H1 (cell line): ENCODE data around the gene SHMT2. TPM values are rescaled to one million over a fixed set of nuclear protein-coding genes. Genes with fewer than 3 reads are reported as not detected.

Experiments used
- CTCF ChIA-PET: fragments of 300-600 bp; sonication (Branson Sonifier 250); formaldehyde crosslinking; loops from one replicate; lab custom pipeline; 2021; ENCODE audit not compliant: partially characterized antibody; lab: Charles Lee
- POLR2A ChIA-PET: fragments of 300-600 bp; sonication (Branson Sonifier 250); formaldehyde crosslinking; loops from one replicate; lab custom pipeline; 2021; ENCODE audit warnings: inconsistent platforms; ENCODE audit not compliant: partially characterized antibody; lab: Charles Lee
- DNase-seq, 2 experiments: peaks; one replicate each; pipeline versions ENCODE4 v3.0.0 to v3.0.0-alpha.2; 2010 to 2022; ENCODE audit warnings: low spot score in 2 of 2, low read depth in 1 of 2, mixed read lengths in 1 of 2
- FAIRE-seq: peaks from 2 replicates; lab custom pipeline; 2011; peaks lifted over from hg19 to GRCh38; lab: Jason Lieb, UNC
- H2AFZ ChIP-seq: 2 replicates; pipeline ENCODE4 v1.8.1; 2012; ENCODE audit warnings: low read length, inconsistent platforms
- H2AK5ac ChIP-seq: 2 replicates; pipeline ENCODE4 v1.6.1; 2013; ENCODE audit warnings: low read depth, low read length
- H2BK120ac ChIP-seq: replicated peaks from 2 replicates; pipeline ENCODE3; 2013; ENCODE audit warnings: low read depth, low read length, inconsistent platforms
- H2BK12ac ChIP-seq: 2 replicates; pipeline ENCODE4 v1.6.1; 2013; ENCODE audit warnings: low read depth, low read length
- H2BK15ac ChIP-seq: 2 replicates; pipeline ENCODE4 v1.6.1; 2013; ENCODE audit warnings: low read length
- H2BK20ac ChIP-seq: 2 replicates; pipeline ENCODE4 v1.6.1; 2013; ENCODE audit warnings: low read length
- H2BK5ac ChIP-seq: 2 replicates; pipeline ENCODE4 v1.6.1; 2013; ENCODE audit warnings: low read depth, low read length
- H3K14ac ChIP-seq: 2 replicates; pipeline ENCODE4 v1.6.1; 2013; ENCODE audit warnings: inconsistent platforms; ENCODE audit not compliant: insufficient read length
- H3K18ac ChIP-seq: 2 replicates; pipeline ENCODE4 v1.6.1; 2013; ENCODE audit warnings: low read length; ENCODE audit errors: extremely low read depth
- H3K23ac ChIP-seq: 2 replicates; pipeline ENCODE4 v1.6.1; 2013; ENCODE audit warnings: inconsistent platforms; ENCODE audit not compliant: insufficient read length
- H3K23me2 ChIP-seq: 2 replicates; pipeline ENCODE4 v1.6.1; 2013; ENCODE audit warnings: low read depth, low read length
- H3K27ac ChIP-seq: 2 replicates; pipeline ENCODE4 v1.6.1; 2011; ENCODE audit warnings: low read depth, low read length, inconsistent platforms
- H3K27me3 ChIP-seq, 4 experiments: replicated peaks in 1 of 4; 1 replicate in 1 of 4; 2 replicates in 3 of 4; pipeline versions ENCODE4 v1.6.1 to v1.8.1; 2011 to 2013; ENCODE audit warnings: low read length in 3 of 4, mild to moderate bottlenecking in 3 of 4, inconsistent platforms in 2 of 4, mixed read lengths in 2 of 4, moderate library complexity in 1 of 4; ENCODE audit not compliant: control insufficient read depth in 3 of 4, insufficient read depth in 3 of 4; ENCODE audit errors: extremely low read depth in 1 of 4
- H3K36me3 ChIP-seq, 4 experiments: 2 replicates each; pipeline versions ENCODE4 v1.6.1 to v1.8.1; 2011 to 2013; ENCODE audit warnings: mild to moderate bottlenecking in 4 of 4, low read length in 3 of 4, moderate library complexity in 2 of 4, control low read depth in 1 of 4, inconsistent platforms in 1 of 4; ENCODE audit not compliant: insufficient read depth in 4 of 4, control insufficient read depth in 2 of 4
- H3K4ac ChIP-seq: replicated peaks from 2 replicates; pipeline ENCODE3; 2013; ENCODE audit warnings: low read length, low read depth, mixed read lengths, inconsistent platforms; ENCODE audit not compliant: insufficient read length
- H3K4me1 ChIP-seq, 4 experiments: replicated peaks in 1 of 4; 1 replicate in 1 of 4; 2 replicates in 3 of 4; pipeline versions ENCODE4 v1.6.1 to v1.8.1; 2011 to 2013; ENCODE audit warnings: low read length in 3 of 4, inconsistent platforms in 2 of 4, mixed read lengths in 1 of 4; ENCODE audit not compliant: insufficient read depth in 4 of 4, control insufficient read depth in 3 of 4
- H3K4me2 ChIP-seq, 2 experiments: 2 replicates each; pipeline versions ENCODE4 v1.6.1 to v1.8.1; 2011 to 2013; ENCODE audit warnings: low read depth in 2 of 2, low read length in 2 of 2, control low read depth in 1 of 2, inconsistent platforms in 1 of 2, mild to moderate bottlenecking in 1 of 2; ENCODE audit not compliant: insufficient read depth in 1 of 2
- H3K4me3 ChIP-seq, 4 experiments: fragments of 200-600, 300-600 bp in 1 of 4; sonication (generic), shearing (Covaris generic), sonication (Bioruptor Twin) in 1 of 4; 2 replicates each; pipeline versions ENCODE4 v1.5.1 to v1.8.1; 2011 to 2016; ENCODE audit warnings: low read length in 4 of 4, low read depth in 3 of 4, control low read depth in 2 of 4, inconsistent platforms in 2 of 4, mild to moderate bottlenecking in 2 of 4, mixed read lengths in 1 of 4, moderate library complexity in 1 of 4; ENCODE audit not compliant: insufficient read depth in 2 of 4; ENCODE audit errors: extremely low read depth in 1 of 4
- H3K56ac ChIP-seq: replicated peaks from 2 replicates; pipeline ENCODE3; 2013; ENCODE audit warnings: low read depth, mild to moderate bottlenecking, mixed read lengths, low read length, inconsistent platforms; ENCODE audit not compliant: insufficient read length
- H3K79me1 ChIP-seq: 2 replicates; pipeline ENCODE4 v1.6.1; 2013; ENCODE audit warnings: low read depth, low read length, control low read depth
- H3K79me2 ChIP-seq, 2 experiments: 2 replicates each; pipeline versions ENCODE4 v1.6.1 to v1.8.1; 2012 to 2013; ENCODE audit warnings: low read length in 2 of 2, mild to moderate bottlenecking in 2 of 2, inconsistent platforms in 1 of 2; ENCODE audit not compliant: insufficient read depth in 2 of 2, control insufficient read depth in 1 of 2
- H3K9ac ChIP-seq, 4 experiments: replicated peaks in 1 of 4; 1 replicate in 1 of 4; 2 replicates in 3 of 4; pipeline versions ENCODE4 v1.6.1 to v1.8.1; 2011 to 2013; ENCODE audit warnings: low read depth in 3 of 4, low read length in 3 of 4, control low read depth in 2 of 4, mild to moderate bottlenecking in 2 of 4, moderate library complexity in 2 of 4, inconsistent platforms in 1 of 4; ENCODE audit errors: extremely low read depth in 1 of 4
- H3K9me3 ChIP-seq, 2 experiments: 2 replicates each; pipeline versions ENCODE4 v1.6.1 to v1.8.1; 2012 to 2013; ENCODE audit warnings: mild to moderate bottlenecking in 2 of 2, moderate library complexity in 2 of 2, control low read depth in 1 of 2, inconsistent platforms in 1 of 2, low read depth in 1 of 2, low read length in 1 of 2, mixed read lengths in 1 of 2; ENCODE audit not compliant: insufficient read depth in 2 of 2
- H4K20me1 ChIP-seq, 2 experiments: replicated peaks in 1 of 2; 2 replicates each; pipeline versions ENCODE3 to v1.8.1; 2011 to 2013; ENCODE audit warnings: inconsistent platforms in 2 of 2, low read length in 2 of 2, mild to moderate bottlenecking in 1 of 2; ENCODE audit not compliant: insufficient read depth in 2 of 2, control insufficient read depth in 1 of 2
- H4K5ac ChIP-seq: 2 replicates; pipeline ENCODE4 v1.6.1; 2013; ENCODE audit warnings: low read length, low read depth, mixed read lengths, inconsistent platforms; ENCODE audit not compliant: insufficient read length
- H4K8ac ChIP-seq: 2 replicates; pipeline ENCODE4 v1.8.0; 2013; ENCODE audit warnings: mild to moderate bottlenecking, moderate library complexity, low read length, inconsistent platforms; ENCODE audit not compliant: insufficient read depth; ENCODE audit errors: extremely low read depth
- H4K91ac ChIP-seq: replicated peaks from 2 replicates; pipeline ENCODE3; 2013; ENCODE audit warnings: low read length, mixed read lengths, inconsistent platforms; ENCODE audit not compliant: insufficient read length
- ATF2 ChIP-seq: IDR thresholded peaks from 2 replicates; pipeline ENCODE4 v1.6.1; 2012; ENCODE audit warnings: low read length, inconsistent platforms
- BACH1 ChIP-seq: IDR thresholded peaks from 2 replicates; pipeline ENCODE4 v1.6.1; 2012; ENCODE audit warnings: low read length, improper control_type of control experiment
- GTF2F1 ChIP-seq: IDR thresholded peaks from 2 replicates; pipeline ENCODE4 v1.6.1; 2012; ENCODE audit warnings: low read depth, low read length, improper control_type of control experiment, borderline replicate concordance
- JUN ChIP-seq: IDR thresholded peaks from 2 replicates; pipeline ENCODE4 v1.6.1; 2011; ENCODE audit warnings: low read depth, mild to moderate bottlenecking, improper control_type of control experiment, low read length
- JUND ChIP-seq: IDR thresholded peaks from 2 replicates; pipeline ENCODE4 v1.6.1; 2011; ENCODE audit warnings: mild to moderate bottlenecking, improper control_type of control experiment, low read length
- MAX ChIP-seq: IDR thresholded peaks from 2 replicates; pipeline ENCODE4 v1.6.1; 2012; ENCODE audit warnings: inconsistent platforms
- NRF1 ChIP-seq: IDR thresholded peaks from 2 replicates; pipeline ENCODE4 v1.6.1; 2011; ENCODE audit warnings: mild to moderate bottlenecking, low read depth, low read length, improper control_type of control experiment
- POU5F1 ChIP-seq: IDR thresholded peaks from 2 replicates; pipeline ENCODE4 v1.6.1; 2011; ENCODE audit warnings: low read depth, mild to moderate bottlenecking, low read length, moderate library complexity
- RBBP5 ChIP-seq: IDR thresholded peaks from 2 replicates; pipeline ENCODE4 v1.7.1; 2012; ENCODE audit warnings: low read depth, mild to moderate bottlenecking, inconsistent platforms, low read length, moderate library complexity, borderline replicate concordance
- SP2 ChIP-seq: IDR thresholded peaks from 2 replicates; pipeline ENCODE4 v1.6.1; 2012; ENCODE audit warnings: mild to moderate bottlenecking, low read length, inconsistent platforms
- TBP ChIP-seq: IDR thresholded peaks from 2 replicates; pipeline ENCODE4 v1.6.1; 2011; ENCODE audit warnings: low read depth, low read length, improper control_type of control experiment
- USF2 ChIP-seq: IDR thresholded peaks from 2 replicates; pipeline ENCODE4 v1.6.1; 2011; ENCODE audit warnings: low read length, improper control_type of control experiment
- WGBS, 2 experiments: shearing (Covaris generic) in 1 of 2; methylation state at CpG; one replicate each; pipeline versions ENCODE4 v1.1.6 to v1.1.7; 2013 to 2015; ENCODE audit warnings: low lambda C conversion rate in 2 of 2, mixed read lengths in 2 of 2, inconsistent platforms in 1 of 2, low coverage in 1 of 2, missing lambda C conversion rate in 1 of 2; ENCODE audit not compliant: insufficient replicate concordance in 2 of 2, insufficient coverage in 1 of 2, insufficient read length in 1 of 2; ENCODE audit errors: extremely low coverage in 1 of 2, missing lambda C conversion rate in 1 of 2; 5-methylcytosine and 5-hydroxymethylcytosine counted together
- polyA plus RNA-seq, 7 experiments: library from polyadenylated mRNA; depleted of rRNA in 3 of 7; stranded (reverse) in 5 of 7; unstranded in 2 of 7; fragments of >200 nt in 5 of 7; fragments of 200-250 nt in 2 of 7; gene quantifications; 1 replicate in 5 of 7; 2 replicates in 1 of 7; 4 replicates in 1 of 7; pipeline versions ENCODE4 v1.2.1 to v1.2.3, GENCODE V29; 2011 to 2013; ENCODE audit warnings: missing spikeins in 2 of 7, mixed read lengths in 2 of 7
- total RNA-seq: library from RNA; stranded (reverse); fragmentation: NEBNext Ultra II Directional; extraction: Animal tissue kit (Norgen Biotek cat#: 25700); gene quantifications from 2 replicates; pipeline ENCODE4 v1.2.1, GENCODE V29; 2021

Gene SHMT2
- total and polyA plus RNA-seq, 2 of the 8 experiments (the other 6 are each of a cell fraction or from before 2014, with no cell fraction given): 274 to 520 TPM

- no peak overlapping the region for H2BK5ac ChIP-seq
- no peak overlapping the region for H3K4me3 ChIP-seq
- no peak overlapping the region for H2BK120ac ChIP-seq
- no peak overlapping the region for H3K4me2 ChIP-seq
- H2BK15ac ChIP-seq: no peak overlapping the region
- no peak overlapping the region for H3K27ac ChIP-seq
- ChIA-PET POLR2A (interaction anchor here (0.7 to 6.5 kb wide), 4 partner anchors 11 to 40 kb away, joined by 4 to 33 read pairs (median 4); partner anchors contain the start of gene SHMT2), CTCF (interaction anchor here (1.1 to 1.4 kb wide), 3 partner anchors 12 to 55 kb away, joined by 3 to 5 read pairs (median 3); no protein-coding TSS in a partner anchor)
- no peak overlapping the region for H4K5ac ChIP-seq
- H4K91ac ChIP-seq: no peak overlapping the region
- no peak overlapping the region for H3K18ac ChIP-seq
- FAIRE-seq (no peak), DNase-seq (no peak)
- H2AK5ac ChIP-seq: no peak overlapping the region
- peaks cover 12 to 30% of the 10 kb centered on the region in 2 experiments for H4K20me1 ChIP-seq
- 95% methylated on average over 16 of the region's 16 CpGs; no CpG with 5 or more reads in 1 of the 2 experiments for WGBS, 2 experiments
- no peak overlapping the region for H2BK20ac ChIP-seq
- no peak overlapping the region for H3K9ac ChIP-seq
- H3K79me2 ChIP-seq: no peaks in the 10 kb centered on the region
- H3K36me3 ChIP-seq: peaks cover 54 to 98% (median 91%) of the 10 kb centered on the region in 4 experiments
- H3K23ac ChIP-seq: no peak overlapping the region
- H3K79me1 ChIP-seq: no peaks in the 10 kb centered on the region; the same call in 1 of the 2 replicates
- H4K8ac ChIP-seq: no peak overlapping the region
- H2BK12ac ChIP-seq: no peak overlapping the region
- H3K4ac ChIP-seq: no peak overlapping the region
- H3K23me2 ChIP-seq: no peaks in the 10 kb centered on the region
- H3K56ac ChIP-seq: no peak overlapping the region
- no peaks in the 10 kb centered on the region for H3K27me3 ChIP-seq
- H3K9me3 ChIP-seq: no peaks in the 10 kb centered on the region
- H3K14ac ChIP-seq: no peak overlapping the region
- H3K4me1 ChIP-seq: no peaks in the 10 kb centered on the region
- H2AFZ ChIP-seq: no peak overlapping the region
- TF ChIP-seq MAX: no peak
- no peak for TF ChIP-seq ATF2
- no peak for TF ChIP-seq TBP
- no peak for TF ChIP-seq RBBP5
- no peak for TF ChIP-seq SP2
- no peak for TF ChIP-seq GTF2F1
- TF ChIP-seq JUND: no peak
- TF ChIP-seq NRF1: no peak
- TF ChIP-seq BACH1: no peak
- TF ChIP-seq JUN: no peak
- no peak for TF ChIP-seq POU5F1
- TF ChIP-seq USF2: no peak
Observed at GRCh38 chr12:57201631-57202030, 27.9 kb upstream of the SHMT2 start.
